ENCODE results near the gene ITGA8. TPM values are rescaled to one million over a fixed set of nuclear protein-coding genes. Genes with fewer than 3 reads are reported as not detected.

Gene ITGA8
- total RNA-seq, 1 experiment from 2014 or later, result 0.02 TPM

DNA sequence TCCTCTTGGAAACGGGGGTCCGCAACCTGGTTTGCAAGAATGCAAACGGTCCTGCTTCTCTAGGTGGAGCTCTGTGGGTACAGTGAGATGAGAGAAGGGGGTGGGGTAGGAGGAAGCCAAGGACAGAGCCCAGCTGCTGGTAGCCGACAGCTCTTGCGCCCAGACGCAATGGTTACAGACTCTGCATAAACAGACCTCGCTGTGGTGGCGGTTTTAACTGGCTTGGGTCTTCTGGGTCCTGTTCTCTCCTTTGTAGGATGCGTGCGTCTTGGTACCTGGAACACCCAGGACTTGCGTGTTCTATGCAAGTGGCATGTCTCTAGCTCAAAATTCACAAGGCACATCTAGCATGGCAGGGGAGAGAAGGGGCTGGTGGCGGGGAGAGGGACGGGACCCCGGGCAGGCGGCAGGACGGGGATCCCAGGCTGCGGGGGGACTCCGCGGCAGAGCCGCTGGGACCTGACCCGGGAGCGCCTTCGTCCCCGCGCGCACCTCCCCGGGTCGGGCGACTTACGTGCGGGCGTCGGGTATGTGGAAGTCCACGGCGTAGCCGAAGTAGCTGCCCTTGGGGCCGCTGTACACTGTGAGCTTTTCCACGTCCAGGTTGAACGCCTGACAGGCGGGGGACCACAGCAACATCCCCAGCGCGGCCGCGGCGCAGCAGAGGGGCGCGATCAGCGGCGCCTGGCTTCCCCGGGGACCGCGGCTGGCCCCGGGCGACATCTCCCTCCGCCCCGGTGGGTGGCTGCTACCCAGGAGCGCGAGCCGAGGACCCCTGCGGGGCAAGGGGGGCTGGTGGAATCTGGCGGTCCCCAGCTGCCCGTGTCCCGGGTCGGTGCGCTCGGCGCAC, 448 bp downstream of the ITGA8 start:
- no TSS peak for BruUV-seq (replicated peaks)
- H3K4me2 ChIP-seq (ENCODE audit: low read length), result no peak overlapping the region
- H3K4me3 ChIP-seq (replicated peaks in 1 of 2; ENCODE audit: low read depth in 1 of 2, low read length in 2 of 2), result no peak overlapping the region
- ATAC-seq (no peak), DNase-seq (ENCODE audit: low read depth, low spot score) (no peak)
- H3K27me3 ChIP-seq (ENCODE audit: insufficient read depth, low read length), result peaks cover 38% of the 10 kb centered on the region
- intact Hi-C loops (cut with micrococcal nuclease), result no loop called here
- POLR2A ChIA-PET, result no interaction called here
- H2AFZ ChIP-seq (ENCODE audit: low read depth, low read length, poor library complexity, severe bottlenecking), result no peak overlapping the region
- H3K9ac ChIP-seq (ENCODE audit: low read length), result no peak overlapping the region
- no peak overlapping the region for H3K27ac ChIP-seq (ENCODE audit: low read depth, low read length)
- CTCF ChIA-PET, result interaction anchor here (1.0 kb wide), 1 partner anchor 280 kb away, joined by 3 read pairs; no protein-coding TSS in a partner anchor
- no peaks in the 10 kb centered on the region for H3K9me3 ChIP-seq (ENCODE audit: control insufficient read depth in 1 of 2, insufficient read depth in 1 of 2, low read depth in 1 of 2, low read length in 2 of 2)
- no peaks in the 10 kb centered on the region for H3K4me1 ChIP-seq (ENCODE audit: control insufficient read depth in 1 of 2, insufficient read depth in 2 of 2, low read length in 2 of 2)
- no peaks in the 10 kb centered on the region for H4K20me1 ChIP-seq (ENCODE audit: insufficient read depth)
- RAD21 ChIA-PET (ENCODE audit: low non-redundant PET in 1 of 2, low total read pairs in 2 of 2, uncharacterized antibody in 2 of 2, unreplicated experiment in 2 of 2), result interaction anchor here in 1 of 2 experiments (0.7 kb wide), 1 partner anchor 67 kb away, joined by 5 read pairs; no protein-coding TSS in a partner anchor
- no peaks in the 10 kb centered on the region for H3K9me2 ChIP-seq (ENCODE audit: insufficient read depth)
- H3K36me3 ChIP-seq (ENCODE audit: control insufficient read depth in 1 of 2, insufficient read depth in 2 of 2, low read length in 2 of 2), result no peaks in the 10 kb centered on the region
- H3K79me2 ChIP-seq (ENCODE audit: insufficient read depth, low read length), result no peaks in the 10 kb centered on the region
- TF ChIP-seq POLR2A (IDR thresholded peaks at IDR 0.05; ENCODE audit: borderline replicate concordance, extremely low read depth, insufficient read depth, insufficient read length) (no peak), SP1 (IDR thresholded peaks at IDR 0.05; ENCODE audit: low read depth) (no peak), SRF (IDR thresholded peaks at IDR 0.05; ENCODE audit: low read depth) (no peak), ZFX (IDR thresholded peaks at IDR 0.05) (no peak), SIN3A (IDR thresholded peaks at IDR 0.05; ENCODE audit: low read depth) (no peak), JUND (IDR thresholded peaks at IDR 0.05) (no peak), EGR1 (IDR thresholded peaks at IDR 0.05; ENCODE audit: low read depth) (no peak), FOSL1 (IDR thresholded peaks at IDR 0.05; ENCODE audit: low read depth) (no peak), ZNF274 (IDR thresholded peaks at IDR 0.05; ENCODE audit: low read depth, low read length) (no peak), RAD21 (IDR thresholded peaks at IDR 0.05; ENCODE audit: low read depth) (no peak), TCF7L2 (IDR thresholded peaks at IDR 0.05; ENCODE audit: borderline replicate concordance, extremely low read depth, insufficient read depth, insufficient read length) (no peak), YY1 (IDR thresholded peaks at IDR 0.05; ENCODE audit: extremely low read depth, insufficient replicate concordance, low read depth, low read length) (no peak)
- TF ChIP-seq, protein P1, sequence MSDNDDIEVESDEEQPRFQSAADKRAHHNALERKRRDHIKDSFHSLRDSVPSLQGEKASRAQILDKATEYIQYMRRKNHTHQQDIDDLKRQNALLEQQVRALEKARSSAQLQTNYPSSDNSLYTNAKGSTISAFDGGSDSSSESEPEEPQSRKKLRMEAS (IDR thresholded peaks at IDR 0.05), result no peak
- TF ChIP-seq, protein P2, sequence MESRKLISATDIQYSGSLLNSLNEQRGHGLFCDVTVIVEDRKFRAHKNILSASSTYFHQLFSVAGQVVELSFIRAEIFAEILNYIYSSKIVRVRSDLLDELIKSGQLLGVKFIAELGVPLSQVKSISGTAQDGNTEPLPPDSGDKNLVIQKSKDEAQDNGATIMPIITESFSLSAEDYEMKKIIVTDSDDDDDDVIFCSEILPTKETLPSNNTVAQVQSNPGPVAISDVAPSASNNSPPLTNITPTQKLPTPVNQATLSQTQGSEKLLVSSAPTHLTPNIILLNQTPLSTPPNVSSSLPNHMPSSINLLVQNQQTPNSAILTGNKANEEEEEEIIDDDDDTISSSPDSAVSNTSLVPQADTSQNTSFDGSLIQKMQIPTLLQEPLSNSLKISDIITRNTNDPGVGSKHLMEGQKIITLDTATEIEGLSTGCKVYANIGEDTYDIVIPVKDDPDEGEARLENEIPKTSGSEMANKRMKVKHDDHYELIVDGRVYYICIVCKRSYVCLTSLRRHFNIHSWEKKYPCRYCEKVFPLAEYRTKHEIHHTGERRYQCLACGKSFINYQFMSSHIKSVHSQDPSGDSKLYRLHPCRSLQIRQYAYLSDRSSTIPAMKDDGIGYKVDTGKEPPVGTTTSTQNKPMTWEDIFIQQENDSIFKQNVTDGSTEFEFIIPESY (IDR thresholded peaks at IDR 0.05; ENCODE audit: extremely low read depth, insufficient replicate concordance, low read length), result no peak
- TF ChIP-seq, protein P3, sequence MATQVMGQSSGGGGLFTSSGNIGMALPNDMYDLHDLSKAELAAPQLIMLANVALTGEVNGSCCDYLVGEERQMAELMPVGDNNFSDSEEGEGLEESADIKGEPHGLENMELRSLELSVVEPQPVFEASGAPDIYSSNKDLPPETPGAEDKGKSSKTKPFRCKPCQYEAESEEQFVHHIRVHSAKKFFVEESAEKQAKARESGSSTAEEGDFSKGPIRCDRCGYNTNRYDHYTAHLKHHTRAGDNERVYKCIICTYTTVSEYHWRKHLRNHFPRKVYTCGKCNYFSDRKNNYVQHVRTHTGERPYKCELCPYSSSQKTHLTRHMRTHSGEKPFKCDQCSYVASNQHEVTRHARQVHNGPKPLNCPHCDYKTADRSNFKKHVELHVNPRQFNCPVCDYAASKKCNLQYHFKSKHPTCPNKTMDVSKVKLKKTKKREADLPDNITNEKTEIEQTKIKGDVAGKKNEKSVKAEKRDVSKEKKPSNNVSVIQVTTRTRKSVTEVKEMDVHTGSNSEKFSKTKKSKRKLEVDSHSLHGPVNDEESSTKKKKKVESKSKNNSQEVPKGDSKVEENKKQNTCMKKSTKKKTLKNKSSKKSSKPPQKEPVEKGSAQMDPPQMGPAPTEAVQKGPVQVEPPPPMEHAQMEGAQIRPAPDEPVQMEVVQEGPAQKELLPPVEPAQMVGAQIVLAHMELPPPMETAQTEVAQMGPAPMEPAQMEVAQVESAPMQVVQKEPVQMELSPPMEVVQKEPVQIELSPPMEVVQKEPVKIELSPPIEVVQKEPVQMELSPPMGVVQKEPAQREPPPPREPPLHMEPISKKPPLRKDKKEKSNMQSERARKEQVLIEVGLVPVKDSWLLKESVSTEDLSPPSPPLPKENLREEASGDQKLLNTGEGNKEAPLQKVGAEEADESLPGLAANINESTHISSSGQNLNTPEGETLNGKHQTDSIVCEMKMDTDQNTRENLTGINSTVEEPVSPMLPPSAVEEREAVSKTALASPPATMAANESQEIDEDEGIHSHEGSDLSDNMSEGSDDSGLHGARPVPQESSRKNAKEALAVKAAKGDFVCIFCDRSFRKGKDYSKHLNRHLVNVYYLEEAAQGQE (IDR thresholded peaks at IDR 0.05; ENCODE audit: low read depth), result no peak
- TF ChIP-seq, protein P4, sequence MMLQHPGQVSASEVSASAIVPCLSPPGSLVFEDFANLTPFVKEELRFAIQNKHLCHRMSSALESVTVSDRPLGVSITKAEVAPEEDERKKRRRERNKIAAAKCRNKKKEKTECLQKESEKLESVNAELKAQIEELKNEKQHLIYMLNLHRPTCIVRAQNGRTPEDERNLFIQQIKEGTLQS (IDR thresholded peaks at IDR 0.05), result no peak
